ENCODE measurements around the gene CSPG4. TPM values are rescaled to one million over a fixed set of nuclear protein-coding genes. Genes with fewer than 3 reads are reported as not detected.

The CSPG4 gene
- polyA plus RNA-seq, 1 experiment, result 5.8 TPM

- Histone ChIP-seq H3K4me3 (ENCODE audit: low read depth, low read length) (peak overlapping the region; percentile 90), H3K9me3 (ENCODE audit: control insufficient read depth, insufficient read depth, low read length) (no peaks in the 10 kb centered on the region; the same call in 1 of the 2 replicates), H3K27ac (ENCODE audit: low read depth, low read length) (peak overlapping the region; percentile 95), H3K27me3 (ENCODE audit: control insufficient read depth, insufficient read depth, low read length) (no peaks in the 10 kb centered on the region)
- POLR2A ChIA-PET, result interaction anchor here (0.6 to 2.6 kb wide), 11 partner anchors 10 to 203 kb away, joined by 3 to 31 read pairs (median 11); partner anchors contain the start of gene SNUPN
- no peak for DNase-seq (ENCODE audit: low read depth, low spot score)
- CTCF ChIA-PET, result interaction anchor here (0.5 to 2.4 kb wide), 10 partner anchors 10 to 268 kb away, joined by 3 to 11 read pairs (median 4); partner anchors contain the start of gene SNUPN
- TF ChIP-seq CTCF (IDR thresholded peaks at IDR 0.05; ENCODE audit: low read depth, low read length), result no peak
Observed at GRCh38 chr15:75648156-75649000, 64.3 kb downstream of the CSPG4 start.

GRCh38 chr15:75647370-75648155, 65.1 kb downstream of the CSPG4 start, which contains the start of gene SNX33:
Gene SNX33, plus strand, starts transcription at chr15:75647912. Its CDS starts 1,191 bp downstream, at chr15:75649103.
- DNase-seq (ENCODE audit: low read depth, low spot score), result no peak
- POLR2A ChIA-PET, result interaction anchor here (0.6 to 2.6 kb wide), 12 partner anchors 9 to 202 kb away, joined by 3 to 31 read pairs (median 9); partner anchors contain the start of gene SNUPN

GRCh38 chr15:75646944-75647364, 65.7 kb downstream of the CSPG4 start:
- Histone ChIP-seq H3K27me3 (ENCODE audit: control insufficient read depth, insufficient read depth, low read length) (no peaks in the 10 kb centered on the region), H3K9me3 (ENCODE audit: control insufficient read depth, insufficient read depth, low read length) (no peaks in the 10 kb centered on the region; the same call in 1 of the 2 replicates), H3K4me3 (ENCODE audit: low read depth, low read length) (peak overlapping the region; percentile 90), H3K27ac (ENCODE audit: low read depth, low read length) (peak overlapping the region; percentile 95)
- DNase-seq (ENCODE audit: low read depth, low spot score), result no peak
- no peak for TF ChIP-seq CTCF (IDR thresholded peaks at IDR 0.05; ENCODE audit: low read depth, low read length)
- POLR2A ChIA-PET, result interaction anchor here (1.1 to 2.6 kb wide), 7 partner anchors 9 to 47 kb away, joined by 3 to 31 read pairs (median 18); partner anchors contain the start of gene SNUPN
- CTCF ChIA-PET, result interaction anchor here (0.6 to 2.4 kb wide), 9 partner anchors 9 to 261 kb away, joined by 3 to 11 read pairs (median 4); partner anchors contain the start of gene SNUPN

More at GRCh38 chr15:75647370-75648155, 65.1 kb downstream of the CSPG4 start, which contains the start of gene SNX33:
- no peaks in the 10 kb centered on the region for H3K27me3 ChIP-seq (ENCODE audit: control insufficient read depth, insufficient read depth, low read length)
- no peaks in the 10 kb centered on the region; the same call in 1 of the 2 replicates for H3K9me3 ChIP-seq (ENCODE audit: control insufficient read depth, insufficient read depth, low read length)
- TF ChIP-seq CTCF (IDR thresholded peaks at IDR 0.05; ENCODE audit: low read depth, low read length), result peak; percentile 57
- CTCF ChIA-PET, result interaction anchor here (0.5 to 2.4 kb wide), 13 partner anchors 9 to 267 kb away, joined by 3 to 11 read pairs (median 4); partner anchors contain the start of gene SNUPN
- peak within 1 kb of the TSS; percentile 90 for H3K4me3 ChIP-seq (ENCODE audit: low read depth, low read length)
- H3K27ac ChIP-seq (ENCODE audit: low read depth, low read length), result peak within 1 kb of the TSS; percentile 95

GRCh38 chr15:75646112-75646943, 66.3 kb downstream of the CSPG4 start:
- CTCF ChIA-PET, result interaction anchor here (2.4 kb wide), 1 partner anchor 8 kb away, joined by 11 read pairs; no protein-coding TSS in a partner anchor
- H3K27me3 ChIP-seq (ENCODE audit: control insufficient read depth, insufficient read depth, low read length), result no peaks in the 10 kb centered on the region
- no peak for DNase-seq (ENCODE audit: low read depth, low spot score)

More at GRCh38 chr15:75646112-75646943, 66.3 kb downstream of the CSPG4 start:
- H3K27ac ChIP-seq (ENCODE audit: low read depth, low read length), result peak overlapping the region; percentile 95
- no peaks in the 10 kb centered on the region; the same call in 1 of the 2 replicates for H3K9me3 ChIP-seq (ENCODE audit: control insufficient read depth, insufficient read depth, low read length)
- TF ChIP-seq CTCF (IDR thresholded peaks at IDR 0.05; ENCODE audit: low read depth, low read length), result no peak
- peak overlapping the region; percentile 90 for H3K4me3 ChIP-seq (ENCODE audit: low read depth, low read length)
- POLR2A ChIA-PET, result interaction anchor here (1.1 to 2.6 kb wide), 6 partner anchors 8 to 48 kb away, joined by 3 to 31 read pairs (median 21); partner anchors contain the start of gene SNUPN
